ENCODE results near the gene CFAP46. TPM values are rescaled to one million over a fixed set of nuclear protein-coding genes. Genes with fewer than 3 reads are reported as not detected.

Gene CFAP46
- total RNA-seq, 1 donor from 2014 or later = 15.4 TPM

- no peak for TF ChIP-seq CTCF (IDR thresholded peaks at IDR 0.05; ENCODE audit: unreplicated experiment)
- DNase-seq (ENCODE audit: low spot score, unreplicated experiment) = no peak
- Mint-ChIP-seq H3K36me3 (ENCODE audit: insufficient read depth) (no peaks in the 10 kb centered on the region), H3K4me1 (ENCODE audit: low read depth) (no peaks in the 10 kb centered on the region), H3K27me3 (peaks cover 31% of the 10 kb centered on the region), H3K27ac (no peak overlapping the region), H3K9me3 (ENCODE audit: low read depth) (no peaks in the 10 kb centered on the region), H3K4me3 (ENCODE audit: low read depth) (no peak overlapping the region)
Measured at GRCh38 chr10:132977807-132978206, 35.4 kb upstream of the CFAP46 start.

GRCh38 chr10:132977076-132977475, 34.7 kb upstream of the CFAP46 start:
- H3K27me3 Mint-ChIP-seq = peaks cover 33% of the 10 kb centered on the region
- no peak overlapping the region for H3K27ac Mint-ChIP-seq
- H3K9me3 Mint-ChIP-seq (ENCODE audit: low read depth) = no peaks in the 10 kb centered on the region
- no peak overlapping the region for H3K4me3 Mint-ChIP-seq (ENCODE audit: low read depth)
- no peak for TF ChIP-seq CTCF (IDR thresholded peaks at IDR 0.05; ENCODE audit: unreplicated experiment)
- no peaks in the 10 kb centered on the region for H3K4me1 Mint-ChIP-seq (ENCODE audit: low read depth)
- H3K36me3 Mint-ChIP-seq (ENCODE audit: insufficient read depth) = no peaks in the 10 kb centered on the region
- DNase-seq (ENCODE audit: low spot score, unreplicated experiment) = no peak

- no peak for TF ChIP-seq CTCF (IDR thresholded peaks at IDR 0.05; ENCODE audit: unreplicated experiment)
- Mint-ChIP-seq H3K4me3 (ENCODE audit: low read depth) (no peak overlapping the region), H3K27me3 (peaks cover 39% of the 10 kb centered on the region), H3K9me3 (ENCODE audit: low read depth) (no peaks in the 10 kb centered on the region), H3K36me3 (ENCODE audit: insufficient read depth) (no peaks in the 10 kb centered on the region), H3K4me1 (ENCODE audit: low read depth) (no peaks in the 10 kb centered on the region), H3K27ac (no peak overlapping the region)
- DNase-seq (ENCODE audit: low spot score, unreplicated experiment) = no peak
Measured at GRCh38 chr10:132975831-132976682, 33.7 kb upstream of the CFAP46 start.

DNA sequence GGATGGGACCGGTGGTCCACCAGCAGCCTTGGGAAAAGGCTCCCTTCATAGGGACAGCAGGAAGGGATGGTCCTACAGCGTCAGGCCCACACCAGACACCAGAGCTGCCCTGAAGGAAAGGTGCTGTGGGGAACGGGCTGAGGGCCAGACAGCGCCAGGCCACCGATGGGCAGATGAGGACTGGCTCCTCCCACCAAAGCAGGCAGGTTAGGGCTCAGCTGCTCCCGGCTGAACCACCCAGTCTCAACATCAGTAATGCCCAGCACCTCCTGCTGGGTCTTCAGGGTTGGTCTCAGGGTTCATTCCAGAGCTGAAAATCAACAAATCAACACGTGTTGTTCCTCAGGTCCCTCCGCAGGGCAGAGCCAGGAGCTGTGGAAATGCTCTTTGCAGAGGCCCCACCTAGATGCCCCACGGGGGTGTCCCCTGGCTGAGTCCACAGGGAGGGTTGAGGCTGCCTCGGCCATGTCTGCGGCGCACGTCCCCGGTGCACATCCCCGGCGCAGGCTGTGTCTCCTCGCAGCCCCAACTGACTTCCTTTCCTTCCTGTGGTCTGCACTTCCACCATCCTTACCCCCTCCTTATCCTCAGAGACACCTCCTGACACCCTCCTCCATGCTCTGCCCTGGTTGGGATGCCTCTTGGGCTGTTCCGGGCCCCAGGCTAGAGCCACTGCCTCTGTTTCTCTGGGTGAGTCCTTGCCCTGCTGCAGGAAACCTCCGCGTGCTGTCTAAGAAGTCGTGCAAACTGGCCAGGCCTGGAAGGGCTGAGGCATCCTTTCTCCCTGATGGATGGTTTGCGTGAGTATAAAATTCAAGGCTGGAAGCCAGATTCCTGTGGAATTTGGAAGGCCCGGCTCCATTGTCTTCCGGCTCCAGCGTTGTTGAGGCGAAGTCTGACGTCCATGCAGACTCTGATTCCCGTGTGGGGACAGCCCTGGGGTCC, 32.8 kb upstream of the CFAP46 start:
- H3K27ac Mint-ChIP-seq = no peak overlapping the region
- peaks cover 39% of the 10 kb centered on the region for H3K27me3 Mint-ChIP-seq
- H3K36me3 Mint-ChIP-seq (ENCODE audit: insufficient read depth) = no peaks in the 10 kb centered on the region
- TF ChIP-seq CTCF (IDR thresholded peaks at IDR 0.05; ENCODE audit: unreplicated experiment) = no peak
- no peak overlapping the region for H3K4me3 Mint-ChIP-seq (ENCODE audit: low read depth)
- no peak for DNase-seq (ENCODE audit: low spot score, unreplicated experiment)
- H3K4me1 Mint-ChIP-seq (ENCODE audit: low read depth) = no peaks in the 10 kb centered on the region
- H3K9me3 Mint-ChIP-seq (ENCODE audit: low read depth) = no peaks in the 10 kb centered on the region

DNA sequence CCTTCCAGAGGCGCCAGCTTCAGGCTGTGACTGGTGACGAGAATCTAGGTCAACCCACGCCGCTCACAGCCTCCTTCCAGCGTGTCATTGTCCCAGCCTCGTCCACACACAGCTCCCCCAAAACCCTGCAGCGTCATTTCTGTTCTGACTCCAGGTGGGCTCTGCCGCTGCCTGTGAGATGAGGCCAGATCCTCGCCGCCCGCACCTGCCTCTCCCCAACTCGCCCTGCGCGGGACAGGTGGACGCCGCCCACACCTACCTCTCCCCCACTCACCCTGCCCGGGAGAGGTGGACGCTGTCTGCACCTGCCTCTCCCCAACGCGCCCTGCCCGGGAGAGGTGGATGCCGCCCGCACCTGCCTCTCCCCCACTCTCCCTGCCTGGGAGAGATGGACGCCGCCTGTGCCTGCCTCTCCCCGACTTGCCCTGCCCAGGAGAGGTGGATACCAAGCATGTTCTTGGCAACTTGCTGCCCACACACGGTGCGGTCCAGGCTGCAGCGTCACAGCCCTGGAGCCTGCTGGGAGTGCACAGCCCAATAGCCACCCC, 32.0 kb upstream of the CFAP46 start:
- H3K27me3 Mint-ChIP-seq = peaks cover 37% of the 10 kb centered on the region
- H3K4me1 Mint-ChIP-seq (ENCODE audit: low read depth) = no peaks in the 10 kb centered on the region
- no peak overlapping the region for H3K27ac Mint-ChIP-seq
- DNase-seq (ENCODE audit: low spot score, unreplicated experiment) = no peak
- H3K9me3 Mint-ChIP-seq (ENCODE audit: low read depth) = no peaks in the 10 kb centered on the region
- no peaks in the 10 kb centered on the region for H3K36me3 Mint-ChIP-seq (ENCODE audit: insufficient read depth)
- TF ChIP-seq CTCF (IDR thresholded peaks at IDR 0.05; ENCODE audit: unreplicated experiment) = no peak
- no peak overlapping the region for H3K4me3 Mint-ChIP-seq (ENCODE audit: low read depth)
